Hepatocyte (in vitro differentiated cells): Measurements from ENCODE around the gene TMEM9B. TPM values are rescaled to one million over a fixed set of nuclear protein-coding genes. Genes with fewer than 3 reads are reported as not detected.

Source experiments
- DNase-seq: peaks from one replicate; pipeline ENCODE4 v3.0.0-alpha.2; 2016; ENCODE audit warnings: low spot score
- H2AFZ ChIP-seq: fragments of 200-600 bp; sonication (generic); 2 replicates; pipeline ENCODE4 v1.6.0; 2016; ENCODE audit warnings: antibody characterized with exemption, mild to moderate bottlenecking
- H3K27ac ChIP-seq: fragments of 200-600 bp; sonication (generic); 2 replicates; pipeline ENCODE4 v1.5.1; 2016; ENCODE audit warnings: mild to moderate bottlenecking
- H3K27me3 ChIP-seq: fragments of 200-600 bp; sonication (generic); 2 replicates; pipeline ENCODE4 v1.6.1; 2016
- H3K36me3 ChIP-seq: fragments of 200-600 bp; sonication (generic); replicated peaks from 2 replicates; pipeline ENCODE4 v1.5.1; 2016; ENCODE audit warnings: low read depth; ENCODE audit not compliant: insufficient read depth
- H3K4me1 ChIP-seq: fragments of 200-600 bp; sonication (generic); 2 replicates; pipeline ENCODE4 v1.5.1; 2016; ENCODE audit warnings: mild to moderate bottlenecking, moderate library complexity; ENCODE audit not compliant: insufficient read depth
- H3K4me2 ChIP-seq: fragments of 200-600 bp; sonication (generic); 2 replicates; pipeline ENCODE4 v1.6.0; 2016
- H3K4me3 ChIP-seq: fragments of 200-600 bp; sonication (generic); 2 replicates; pipeline ENCODE4 v1.5.1; 2016; ENCODE audit warnings: mild to moderate bottlenecking
- H3K79me2 ChIP-seq: fragments of 200-600 bp; sonication (generic); 2 replicates; pipeline ENCODE4 v1.6.0; 2017; ENCODE audit warnings: mild to moderate bottlenecking
- H3K9me2 ChIP-seq: fragments of 200-600 bp; sonication (generic); replicated peaks from 2 replicates; pipeline ENCODE4 v1.6.0; 2017; ENCODE audit warnings: mild to moderate bottlenecking; ENCODE audit not compliant: insufficient read depth
- H3K9me3 ChIP-seq: fragments of 200-600 bp; sonication (generic); 2 replicates; pipeline ENCODE4 v1.5.1; 2016; ENCODE audit warnings: low read depth, mild to moderate bottlenecking
- H4K20me1 ChIP-seq: fragments of 200-600 bp; sonication (generic); 2 replicates; pipeline ENCODE4 v1.6.0; 2016; ENCODE audit warnings: mild to moderate bottlenecking; ENCODE audit not compliant: insufficient read depth, poor library complexity, severe bottlenecking
- CTCF ChIP-seq: fragments of 200-600 bp; sonication (generic); IDR thresholded peaks from 2 replicates; pipeline ENCODE4 v1.5.1; 2016; ENCODE audit warnings: antibody characterized with exemption, mild to moderate bottlenecking; ENCODE audit not compliant: poor library complexity
- EZH2 ChIP-seq: fragments of 200-600 bp; sonication (generic); IDR thresholded peaks from 2 replicates; pipeline ENCODE4 v1.6.1; 2016; ENCODE audit warnings: antibody characterized with exemption, mild to moderate bottlenecking, borderline replicate concordance
- EZH2phosphoT487 ChIP-seq: fragments of 200-600 bp; sonication (generic); IDR thresholded peaks from one replicate; pipeline ENCODE4 v1.6.1; 2018; ENCODE audit warnings: antibody characterized with exemption, mild to moderate bottlenecking, low read depth, moderate library complexity; ENCODE audit not compliant: unreplicated experiment, severe bottlenecking
- WGBS: methylation state at CpG from one replicate; pipeline ENCODE4 v1.1.6; 2016; ENCODE audit warnings: low lambda C conversion rate; ENCODE audit errors: missing lambda C conversion rate; 5-methylcytosine and 5-hydroxymethylcytosine counted together
- polyA plus RNA-seq: library from polyadenylated mRNA; unstranded; fragments of >200 nt; fragmentation: Nextera tagmentation; extraction: Ambion mirVana; gene quantifications from 2 replicates; pipeline ENCODE4 v1.2.1, GENCODE V29; 2016
- total RNA-seq: library from RNA; depleted of rRNA; stranded (reverse); fragments of >200 nt; gene quantifications from 2 replicates; pipeline ENCODE4 v1.2.3, GENCODE V29; 2014

The TMEM9B gene
- total and polyA plus RNA-seq, 2 experiments from 2014 or later = 47.4 to 69.6 TPM

GRCh38 chr11:8928205-8928604 is 36.0 kb downstream of the TMEM9B start:
- no peaks in the 10 kb centered on the region for H3K9me3 ChIP-seq
- no peaks in the 10 kb centered on the region for H3K79me2 ChIP-seq
- H3K36me3 ChIP-seq = no peaks in the 10 kb centered on the region
- no peak overlapping the region for H3K27ac ChIP-seq
- no peaks in the 10 kb centered on the region for H3K27me3 ChIP-seq
- H4K20me1 ChIP-seq = no peaks in the 10 kb centered on the region
- H3K4me3 ChIP-seq = no peak overlapping the region
- 97% methylated on average over 4 of the region's 4 CpGs for WGBS
- no peak overlapping the region for H3K4me2 ChIP-seq
- no peak overlapping the region for H2AFZ ChIP-seq
- H3K4me1 ChIP-seq = no peaks in the 10 kb centered on the region
- H3K9me2 ChIP-seq = no peaks in the 10 kb centered on the region
- DNase-seq = no peak
- TF ChIP-seq EZH2 (no peak), EZH2phosphoT487 (no peak), CTCF (no peak)

- H3K79me2 ChIP-seq = no peaks in the 10 kb centered on the region
- no peaks in the 10 kb centered on the region for H4K20me1 ChIP-seq
- no peaks in the 10 kb centered on the region for H3K27me3 ChIP-seq
- H3K4me1 ChIP-seq = no peaks in the 10 kb centered on the region
- H3K9me2 ChIP-seq = no peaks in the 10 kb centered on the region
- no peak overlapping the region for H3K4me2 ChIP-seq
- WGBS = 90% methylated on average over 5 of the region's 5 CpGs
- H2AFZ ChIP-seq = no peak overlapping the region
- TF ChIP-seq EZH2phosphoT487 = no peak
- no peak for TF ChIP-seq CTCF
- no peak for TF ChIP-seq EZH2
- H3K4me3 ChIP-seq = no peak overlapping the region
- no peak for DNase-seq
- no peak overlapping the region for H3K27ac ChIP-seq
- no peaks in the 10 kb centered on the region for H3K9me3 ChIP-seq
- H3K36me3 ChIP-seq = no peaks in the 10 kb centered on the region
Measured at GRCh38 chr11:8927233-8927632, 37.0 kb downstream of the TMEM9B start.

GRCh38 chr11:8926236-8926635 is 38.0 kb downstream of the TMEM9B start:
- Histone ChIP-seq H3K27me3 (no peaks in the 10 kb centered on the region), H3K79me2 (no peaks in the 10 kb centered on the region), H3K4me3 (no peak overlapping the region), H3K4me2 (no peak overlapping the region), H3K4me1 (no peaks in the 10 kb centered on the region), H2AFZ (no peak overlapping the region), H3K9me3 (no peaks in the 10 kb centered on the region), H3K36me3 (no peaks in the 10 kb centered on the region), H4K20me1 (no peaks in the 10 kb centered on the region), H3K9me2 (no peaks in the 10 kb centered on the region), H3K27ac (no peak overlapping the region)
- no peak for DNase-seq
- WGBS = 93% methylated on average over 5 of the region's 5 CpGs
- TF ChIP-seq CTCF (no peak), EZH2phosphoT487 (no peak), EZH2 (no peak)

GRCh38 chr11:8925711-8926110 is 38.5 kb downstream of the TMEM9B start:
- H3K4me3 ChIP-seq = no peak overlapping the region
- no peak for TF ChIP-seq EZH2
- no peak for TF ChIP-seq EZH2phosphoT487
- no peak for TF ChIP-seq CTCF
- no peak for DNase-seq
- 100% methylated on average over 5 of the region's 5 CpGs for WGBS
- H3K27ac ChIP-seq = no peak overlapping the region
- H3K4me2 ChIP-seq = no peak overlapping the region
- H3K4me1 ChIP-seq = no peaks in the 10 kb centered on the region
- H2AFZ ChIP-seq = no peak overlapping the region
- no peaks in the 10 kb centered on the region for H3K36me3 ChIP-seq
- H3K9me3 ChIP-seq = no peaks in the 10 kb centered on the region
- H3K27me3 ChIP-seq = no peaks in the 10 kb centered on the region
- H3K79me2 ChIP-seq = no peaks in the 10 kb centered on the region
- H4K20me1 ChIP-seq = no peaks in the 10 kb centered on the region
- H3K9me2 ChIP-seq = no peaks in the 10 kb centered on the region
